Activated CD4-positive, alpha-beta memory T cell treated with anti-CD3 and anti-CD28 coated beads for 36 hours (primary cell): ENCODE data around the gene RGS7. TPM values are rescaled to one million over a fixed set of nuclear protein-coding genes. Genes with fewer than 3 reads are reported as not detected.
A peak's percentile ranks its signal among the peaks of the same experiment; 100 is the strongest.

Source experiments
- CTCF ChIA-PET: fragments of 350-600 bp; sonication (Branson Sonifier 250); formaldehyde crosslinking; loops from one replicate; lab custom pipeline; 2021; ENCODE audit warnings: antibody characterized with exemption, inconsistent platforms; lab: Charles Lee
- POLR2A ChIA-PET: fragments of 350-600 bp; sonication (Branson Sonifier 250); formaldehyde crosslinking; loops from one replicate; lab custom pipeline; 2021; ENCODE audit warnings: antibody characterized with exemption; lab: Charles Lee
- DNase-seq: peaks from one replicate; pipeline ENCODE4 v3.0.0-alpha.2; 2020
- H3K27ac Mint-ChIP-seq: one replicate; pipeline ENCODE4 v1.8.0; 2021; ENCODE audit warnings: mixed read lengths
- H3K27me3 Mint-ChIP-seq: one replicate; pipeline ENCODE4 v1.8.0; 2021; ENCODE audit warnings: mixed read lengths
- H3K36me3 Mint-ChIP-seq: one replicate; pipeline ENCODE4 v1.8.0; 2021; ENCODE audit warnings: mixed read lengths
- H3K4me1 Mint-ChIP-seq: one replicate; pipeline ENCODE4 v1.8.0; 2021; ENCODE audit warnings: low read depth, mixed read lengths
- H3K4me3 Mint-ChIP-seq: one replicate; pipeline ENCODE4 v1.8.0; 2021; ENCODE audit warnings: mild to moderate bottlenecking, mixed read lengths
- H3K9me3 Mint-ChIP-seq: one replicate; pipeline ENCODE4 v1.8.0; 2021; ENCODE audit warnings: mixed read lengths
- intact Hi-C: fragments of 100-400 bp; cut with micrococcal nuclease; formaldehyde crosslinking; loops from one replicate; pipeline ENCODE4 v1.15.1; 2023
- total RNA-seq, 2 experiments: library from RNA; stranded (reverse); gene quantifications; one replicate each; pipeline ENCODE4 v1.2.3, GENCODE V29; 2021

RGS7 gene
- total RNA-seq: not detected

DNA sequence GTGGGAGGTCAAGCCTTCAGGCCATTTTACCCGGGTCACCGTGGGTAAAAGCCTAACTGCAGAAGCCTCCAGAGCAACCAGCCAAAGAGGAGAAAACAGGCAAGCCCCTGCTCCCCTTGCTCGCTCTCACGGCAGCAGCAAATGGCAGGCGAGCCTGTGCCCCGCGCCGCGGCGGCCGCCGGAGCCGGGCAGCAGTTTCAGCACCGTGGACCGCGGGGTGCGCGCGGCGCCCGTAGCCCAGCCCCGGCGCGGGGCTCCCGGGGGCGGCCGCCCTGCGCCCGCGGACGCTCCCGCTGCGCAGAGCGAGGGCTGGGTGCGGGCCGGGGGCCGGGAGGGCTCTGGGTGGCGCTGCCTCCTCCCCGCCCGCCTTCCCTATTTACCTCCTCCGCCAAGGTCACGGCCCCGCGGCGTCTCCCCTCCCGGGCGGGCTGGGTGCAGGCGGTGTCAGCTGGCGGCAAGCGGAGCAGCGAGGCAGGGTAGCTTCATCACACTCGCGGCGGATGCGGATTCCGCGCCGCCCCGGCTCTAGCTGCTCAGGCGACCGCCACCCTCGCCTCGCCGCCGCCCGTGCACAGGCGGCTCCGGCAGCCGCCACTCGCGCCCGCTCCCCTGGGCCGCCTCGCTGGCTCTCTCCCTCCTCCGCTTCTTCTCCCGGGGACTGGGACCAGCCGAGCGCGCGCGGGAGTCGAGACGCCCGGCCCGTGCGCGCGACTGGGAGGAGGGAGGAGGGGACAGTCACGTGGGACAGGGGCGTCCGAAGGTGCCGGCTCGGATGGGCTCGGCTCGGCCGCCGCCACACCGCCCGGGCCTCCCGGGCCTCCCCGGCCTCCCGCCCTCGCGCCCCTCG lies at the start of gene RGS7:
Gene RGS7 (minus strand): TSS at position 687 of the 847 bp plus-strand sequence.
- Mint-ChIP-seq H3K9me3 (no peaks in the 10 kb centered on the region), H3K27me3 (peaks cover 35% of the 10 kb centered on the region), H3K4me3 (no peak within 1 kb of the TSS), H3K4me1 (peaks cover 5% of the 10 kb centered on the region), H3K27ac (no peak within 1 kb of the TSS), H3K36me3 (no peaks in the 10 kb centered on the region)
- CTCF ChIA-PET: no interaction called here
- intact Hi-C loops: loop anchor here (10.0 kb wide), 1 partner anchor 128 kb away; no protein-coding TSS in a partner anchor
- POLR2A ChIA-PET: no interaction called here
- DNase-seq: peak; percentile 10

DNA sequence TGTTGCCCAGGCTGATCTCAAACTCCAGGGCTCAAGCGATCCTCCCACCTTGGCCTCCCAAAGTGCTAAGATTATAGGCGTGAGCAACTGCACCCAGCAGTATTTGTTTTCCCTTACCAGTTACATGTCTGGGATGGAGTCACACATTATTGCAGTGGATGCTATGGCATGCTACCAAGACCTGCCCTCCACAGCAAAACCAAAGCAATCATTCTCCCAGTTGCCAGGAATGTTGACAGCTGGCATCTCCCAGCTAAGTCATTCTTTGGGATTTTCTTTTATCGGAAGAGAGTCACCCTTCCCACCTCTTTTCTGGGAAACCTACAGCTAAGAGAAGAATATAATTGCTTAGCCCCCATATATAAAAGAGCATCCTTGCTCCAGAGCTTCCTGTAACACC lies 49.4 kb upstream of the RGS7 start:
- H3K9me3 Mint-ChIP-seq: no peaks in the 10 kb centered on the region
- CTCF ChIA-PET: no interaction called here
- H3K4me3 Mint-ChIP-seq: no peak overlapping the region
- no peaks in the 10 kb centered on the region for H3K27me3 Mint-ChIP-seq
- H3K4me1 Mint-ChIP-seq: no peaks in the 10 kb centered on the region
- H3K36me3 Mint-ChIP-seq: no peaks in the 10 kb centered on the region
- H3K27ac Mint-ChIP-seq: no peak overlapping the region
- intact Hi-C loops: no loop called here
- POLR2A ChIA-PET: no interaction called here
- DNase-seq: no peak

DNA sequence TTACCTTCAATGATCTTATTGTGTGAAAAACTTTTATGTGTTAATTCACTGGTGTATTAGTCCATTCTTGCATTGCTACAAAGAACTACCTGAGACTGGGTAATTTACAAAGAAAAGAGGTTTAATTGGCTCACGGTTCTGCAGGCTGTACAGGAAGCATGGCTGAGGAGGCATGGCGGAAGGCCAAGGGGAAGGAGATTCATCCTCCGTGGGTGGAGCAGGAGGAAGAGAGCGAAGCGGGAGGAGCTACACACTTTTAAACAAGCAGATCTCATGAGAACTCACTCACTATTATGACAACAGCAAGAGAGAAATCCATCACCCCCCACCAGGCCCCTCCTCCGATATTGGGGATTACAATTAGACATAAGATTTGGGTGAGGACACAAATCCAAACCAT lies 44.2 kb upstream of the RGS7 start:
- no peak overlapping the region for H3K4me3 Mint-ChIP-seq
- ChIA-PET CTCF (no interaction called here), POLR2A (no interaction called here)
- DNase-seq: no peak
- H3K36me3 Mint-ChIP-seq: no peaks in the 10 kb centered on the region
- H3K9me3 Mint-ChIP-seq: no peaks in the 10 kb centered on the region
- intact Hi-C loops: no loop called here
- H3K27ac Mint-ChIP-seq: no peak overlapping the region
- H3K4me1 Mint-ChIP-seq: no peaks in the 10 kb centered on the region
- H3K27me3 Mint-ChIP-seq: no peaks in the 10 kb centered on the region

DNA sequence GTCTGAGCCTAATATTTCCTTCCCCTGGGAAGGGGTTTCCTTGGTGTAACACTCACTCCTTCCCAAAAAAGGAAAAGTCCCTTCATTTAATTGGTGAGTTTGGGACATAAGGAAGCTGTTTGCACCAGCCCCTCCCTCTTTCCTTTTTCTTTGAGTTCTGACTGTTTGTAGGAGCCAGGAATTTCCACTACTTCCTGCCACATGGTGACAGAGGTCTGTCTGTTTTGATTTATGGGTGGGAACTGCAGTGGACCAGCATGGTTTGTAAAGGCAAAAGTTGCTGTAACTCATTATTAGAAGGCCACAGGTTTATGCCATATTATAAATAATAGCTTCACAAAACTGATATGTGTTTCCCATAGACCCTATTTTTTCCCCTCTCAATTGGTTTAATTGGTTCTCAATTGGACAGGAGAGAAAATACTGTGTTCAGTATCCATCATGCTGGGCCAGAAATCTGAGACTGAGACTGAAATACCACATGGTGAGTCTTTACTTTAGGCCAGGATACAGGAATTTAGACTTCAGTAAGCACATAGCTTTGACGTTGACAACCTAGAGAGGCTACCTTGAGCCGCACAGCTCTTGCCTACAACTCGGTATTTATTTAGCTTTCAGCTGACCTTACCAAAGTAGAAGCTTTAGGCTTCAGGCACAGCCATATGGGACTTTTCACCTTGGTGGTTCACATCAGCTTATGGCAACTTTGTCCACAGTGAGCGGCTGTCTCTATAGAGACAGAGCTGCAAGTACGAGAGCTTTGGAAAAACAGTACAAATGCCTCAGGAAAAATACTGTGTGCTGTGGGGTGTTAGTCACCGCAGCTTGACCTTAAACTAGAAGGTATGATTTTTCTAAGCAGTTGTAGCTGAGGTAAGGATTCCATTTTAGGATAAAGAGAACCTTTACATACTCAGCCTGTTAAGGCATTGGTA lies 40.0 kb upstream of the RGS7 start:
- no peak overlapping the region for H3K27ac Mint-ChIP-seq
- ChIA-PET CTCF (no interaction called here), POLR2A (no interaction called here)
- peaks cover 3% of the 10 kb centered on the region for H3K27me3 Mint-ChIP-seq
- intact Hi-C loops: no loop called here
- no peaks in the 10 kb centered on the region for H3K36me3 Mint-ChIP-seq
- no peak for DNase-seq
- H3K4me3 Mint-ChIP-seq: no peak overlapping the region
- no peaks in the 10 kb centered on the region for H3K4me1 Mint-ChIP-seq
- no peaks in the 10 kb centered on the region for H3K9me3 Mint-ChIP-seq

DNA sequence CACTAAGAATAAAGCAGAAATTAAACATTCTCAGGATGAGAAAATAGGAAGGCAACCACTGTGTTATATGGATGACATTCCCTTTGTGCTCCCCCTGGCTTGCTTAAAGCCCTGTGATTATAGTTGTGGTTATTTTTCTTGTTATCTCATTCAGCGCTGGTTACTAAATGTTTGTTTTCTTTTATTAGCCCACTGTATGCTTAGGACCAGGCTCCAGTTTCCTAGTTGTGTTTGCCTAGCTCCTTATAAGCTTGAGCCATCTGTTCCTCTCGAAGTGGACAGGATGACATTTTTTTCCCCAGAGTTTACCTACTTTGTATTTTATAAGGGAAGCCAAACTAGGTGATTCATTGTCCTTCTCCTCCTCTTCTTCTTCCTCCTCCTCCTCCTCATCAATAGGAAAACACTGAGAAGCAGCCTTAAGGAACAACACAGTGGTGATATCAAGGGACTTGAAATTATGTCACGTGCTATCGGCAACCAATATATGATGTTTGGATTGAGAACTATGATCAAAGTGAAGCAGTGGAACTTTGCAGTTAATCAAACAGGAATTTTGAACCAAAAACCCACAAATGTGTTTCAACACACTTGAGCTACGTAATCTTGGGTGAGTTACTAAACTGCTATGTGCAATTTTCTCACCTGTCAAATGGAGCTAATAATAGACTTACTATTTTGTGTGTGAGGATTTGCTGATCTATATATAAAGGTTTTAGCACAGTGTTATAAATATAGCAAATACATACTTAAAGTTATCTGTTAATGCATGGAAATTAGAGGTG lies 35.1 kb upstream of the RGS7 start:
- CTCF ChIA-PET: no interaction called here
- H3K4me3 Mint-ChIP-seq: no peak overlapping the region
- intact Hi-C loops: no loop called here
- no peaks in the 10 kb centered on the region for H3K4me1 Mint-ChIP-seq
- POLR2A ChIA-PET: no interaction called here
- H3K27me3 Mint-ChIP-seq: peaks cover 3% of the 10 kb centered on the region
- H3K36me3 Mint-ChIP-seq: no peaks in the 10 kb centered on the region
- DNase-seq: no peak
- no peaks in the 10 kb centered on the region for H3K9me3 Mint-ChIP-seq
- H3K27ac Mint-ChIP-seq: no peak overlapping the region

DNA sequence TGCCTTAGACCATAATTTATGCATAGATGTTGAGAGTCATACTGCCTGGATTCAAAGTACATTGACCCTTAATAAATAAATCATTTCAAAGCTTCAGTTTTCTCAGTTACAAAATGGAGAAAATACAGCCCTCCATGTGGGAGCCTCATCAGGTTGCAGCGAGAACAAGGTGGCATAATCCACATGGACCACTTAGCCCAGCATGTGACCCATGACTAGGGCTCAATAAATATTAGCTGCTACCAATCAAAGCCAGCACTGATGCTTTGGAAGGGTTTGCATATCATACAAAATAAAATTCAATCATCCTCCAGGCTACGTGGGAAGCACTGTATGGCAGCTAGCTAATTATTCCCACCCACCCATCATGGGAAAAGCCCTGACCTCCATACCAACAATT lies 33.5 kb upstream of the RGS7 start:
- no peaks in the 10 kb centered on the region for H3K9me3 Mint-ChIP-seq
- no peak overlapping the region for H3K27ac Mint-ChIP-seq
- no peaks in the 10 kb centered on the region for H3K36me3 Mint-ChIP-seq
- no peak overlapping the region for H3K4me3 Mint-ChIP-seq
- intact Hi-C loops: no loop called here
- no peak for DNase-seq
- CTCF ChIA-PET: no interaction called here
- peaks cover 3% of the 10 kb centered on the region for H3K27me3 Mint-ChIP-seq
- POLR2A ChIA-PET: no interaction called here
- no peaks in the 10 kb centered on the region for H3K4me1 Mint-ChIP-seq

DNA sequence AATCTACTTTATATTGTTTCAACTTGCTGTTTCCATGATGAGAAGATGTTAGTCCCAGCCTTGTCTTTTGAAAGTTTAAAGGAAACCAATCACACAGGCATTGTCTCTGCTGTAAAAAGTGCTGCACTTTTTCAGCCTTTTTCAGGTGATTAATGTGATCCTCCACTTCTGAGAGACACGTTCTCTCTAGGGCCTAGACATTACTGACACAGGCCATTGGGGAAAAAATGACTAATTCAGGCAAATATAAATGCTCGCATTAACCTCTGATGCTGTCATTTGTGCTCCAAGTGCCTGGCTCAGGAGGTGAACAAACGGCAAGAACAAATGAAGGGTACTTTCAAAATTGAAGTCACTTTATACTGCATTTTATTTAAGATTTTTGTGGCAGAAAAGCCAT lies 32.4 kb upstream of the RGS7 start:
- POLR2A ChIA-PET: no interaction called here
- Mint-ChIP-seq H3K36me3 (no peaks in the 10 kb centered on the region), H3K9me3 (no peaks in the 10 kb centered on the region), H3K27me3 (peaks cover 3% of the 10 kb centered on the region), H3K4me1 (no peaks in the 10 kb centered on the region), H3K4me3 (no peak overlapping the region), H3K27ac (no peak overlapping the region)
- no peak for DNase-seq
- intact Hi-C loops: no loop called here
- CTCF ChIA-PET: no interaction called here

DNA sequence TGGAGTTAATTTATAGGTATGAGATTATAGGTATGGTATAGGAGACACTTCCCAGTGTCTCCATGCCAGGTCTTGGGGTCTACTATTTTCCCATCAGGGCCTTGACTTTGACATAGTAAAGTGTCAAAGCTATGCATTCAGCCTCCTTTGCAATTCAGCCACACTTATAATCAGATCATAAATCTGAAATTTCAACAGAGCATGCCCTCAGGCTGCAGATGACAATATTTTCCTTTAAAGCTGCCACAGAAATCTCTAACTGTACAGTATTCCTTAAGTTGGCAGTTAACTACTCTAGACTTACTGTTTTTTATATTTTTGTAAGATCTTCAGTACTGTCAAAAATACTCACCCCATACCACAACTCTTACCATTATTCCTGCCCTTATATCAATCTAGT lies 30.2 kb upstream of the RGS7 start:
- Mint-ChIP-seq H3K27me3 (no peaks in the 10 kb centered on the region), H3K4me3 (no peak overlapping the region), H3K27ac (no peak overlapping the region), H3K36me3 (no peaks in the 10 kb centered on the region), H3K4me1 (no peaks in the 10 kb centered on the region), H3K9me3 (no peaks in the 10 kb centered on the region)
- ChIA-PET CTCF (no interaction called here), POLR2A (no interaction called here)
- no peak for DNase-seq
- intact Hi-C loops: no loop called here

DNA sequence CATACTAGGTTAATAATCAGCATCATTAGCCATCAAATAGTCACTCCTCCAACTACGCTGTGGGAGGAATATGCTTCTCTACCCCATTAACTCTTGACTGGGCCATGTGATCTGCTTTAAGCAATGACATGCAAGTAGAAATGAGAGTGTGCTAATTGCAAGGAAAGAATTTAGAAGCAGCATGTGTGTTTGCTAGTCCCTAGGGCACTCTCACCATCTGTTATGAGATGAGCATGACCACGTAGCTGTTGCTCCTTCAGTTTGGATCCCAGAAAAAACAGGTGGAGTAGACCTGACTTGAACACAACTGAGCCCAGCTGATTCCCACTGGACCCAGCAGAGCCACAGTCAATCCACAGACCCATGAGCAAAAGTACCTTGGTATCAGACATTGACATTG lies 19.7 kb upstream of the RGS7 start:
- ChIA-PET CTCF (no interaction called here), POLR2A (no interaction called here)
- Mint-ChIP-seq H3K4me3 (no peak overlapping the region), H3K9me3 (peaks cover 11% of the 10 kb centered on the region), H3K36me3 (no peaks in the 10 kb centered on the region), H3K4me1 (no peaks in the 10 kb centered on the region), H3K27me3 (no peaks in the 10 kb centered on the region), H3K27ac (no peak overlapping the region)
- no peak for DNase-seq
- intact Hi-C loops: no loop called here

DNA sequence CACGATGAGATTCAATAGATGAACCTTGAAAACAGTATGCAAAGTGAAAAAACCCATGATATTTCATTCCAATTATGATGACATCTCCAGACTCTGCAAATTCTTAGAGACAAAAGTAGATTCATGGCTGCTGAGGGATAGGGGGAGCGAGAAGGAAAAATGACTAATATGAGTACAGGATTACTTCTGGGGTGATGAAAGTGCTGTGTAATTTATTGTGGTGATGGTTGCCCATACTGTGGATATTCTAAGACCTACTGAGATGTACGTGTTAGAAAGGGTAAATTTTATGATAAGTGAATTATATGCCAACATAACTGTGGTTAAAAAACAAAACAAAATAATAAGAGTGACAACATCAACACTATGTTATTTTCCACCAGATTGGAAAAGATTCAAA lies 18.9 kb upstream of the RGS7 start:
- CTCF ChIA-PET: no interaction called here
- Mint-ChIP-seq H3K4me3 (no peak overlapping the region), H3K4me1 (no peaks in the 10 kb centered on the region), H3K27ac (no peak overlapping the region), H3K36me3 (no peaks in the 10 kb centered on the region), H3K27me3 (no peaks in the 10 kb centered on the region), H3K9me3 (peaks cover 6% of the 10 kb centered on the region)
- DNase-seq: no peak
- POLR2A ChIA-PET: no interaction called here
- intact Hi-C loops: no loop called here

DNA sequence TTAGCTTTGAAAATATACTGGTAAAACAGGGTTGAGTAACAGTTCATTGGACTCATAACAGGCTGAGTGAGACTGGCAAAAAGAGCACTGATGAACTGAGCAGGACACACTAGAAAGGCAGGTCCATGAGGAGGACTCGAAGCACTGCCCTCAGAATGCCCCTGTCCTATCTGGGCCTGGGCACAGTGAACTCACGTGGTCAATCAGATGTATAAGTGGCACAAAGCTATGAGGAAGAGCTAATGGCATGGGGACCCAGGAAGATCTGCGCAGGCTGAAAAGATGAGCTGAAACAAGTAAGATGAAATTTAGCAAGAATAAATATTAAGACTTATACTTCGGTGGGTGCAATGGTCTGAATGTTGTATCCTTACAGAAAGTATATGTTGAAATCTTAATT lies 9.2 kb upstream of the RGS7 start:
- Mint-ChIP-seq H3K4me3 (no peak overlapping the region), H3K27ac (no peak overlapping the region), H3K9me3 (peaks cover 6% of the 10 kb centered on the region), H3K4me1 (no peaks in the 10 kb centered on the region), H3K27me3 (peaks cover 4% of the 10 kb centered on the region), H3K36me3 (no peaks in the 10 kb centered on the region)
- intact Hi-C loops: no loop called here
- POLR2A ChIA-PET: no interaction called here
- CTCF ChIA-PET: no interaction called here
- no peak for DNase-seq

DNA sequence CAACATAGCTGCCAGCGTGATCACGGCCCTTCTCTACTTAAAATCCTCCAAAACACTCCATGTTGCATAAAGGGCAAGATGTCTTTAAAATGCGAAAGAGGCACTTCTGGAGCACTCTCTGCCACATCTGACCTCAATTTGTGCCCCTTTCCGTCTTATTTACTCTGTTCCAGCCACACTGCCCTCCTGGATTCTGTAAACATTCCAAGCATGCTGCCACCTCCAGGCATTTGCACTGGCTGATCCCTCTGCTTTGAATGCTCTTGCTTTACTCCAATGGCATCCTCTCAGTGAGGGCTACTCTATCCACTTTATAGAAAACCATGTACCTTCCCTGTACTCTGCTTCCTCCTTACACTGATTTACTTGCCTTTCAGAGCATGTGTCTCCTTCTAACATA lies 5.3 kb upstream of the RGS7 start:
- H3K9me3 Mint-ChIP-seq: peaks cover 6% of the 10 kb centered on the region

More for the DNA sequence above, 5.3 kb upstream of the RGS7 start:
- no peak for DNase-seq
- ChIA-PET POLR2A (no interaction called here), CTCF (no interaction called here)
- peaks cover 25% of the 10 kb centered on the region for H3K27me3 Mint-ChIP-seq
- no peak overlapping the region for H3K4me3 Mint-ChIP-seq
- H3K4me1 Mint-ChIP-seq: peaks cover 3% of the 10 kb centered on the region
- intact Hi-C loops: no loop called here
- H3K36me3 Mint-ChIP-seq: no peaks in the 10 kb centered on the region
- no peak overlapping the region for H3K27ac Mint-ChIP-seq
